HG03196 (cell line): ENCODE results near the gene FRY.

Source experiments
- ATAC-seq: cut with Tn5 transposase; IDR thresholded peaks from one replicate; pipeline ENCODE4 v1.9.1; 2021; ENCODE audit not compliant: unreplicated experiment

The FRY gene

GRCh38 chr13:32126278-32126677 is 94.7 kb downstream of the FRY start:
- ATAC-seq = no peak

- no peak for ATAC-seq
These were observed 95.2 kb downstream of the FRY start for GRCh38 chr13:32126756-32127155.

GRCh38 chr13:32127691-32128090 is 96.1 kb downstream of the FRY start:
- ATAC-seq = no peak

- ATAC-seq = no peak
These were observed 102.9 kb downstream of the FRY start for GRCh38 chr13:32134241-32135055.

GRCh38 chr13:32135056-32135390 is 103.4 kb downstream of the FRY start:
- ATAC-seq = no peak

- ATAC-seq = no peak
These were observed 104.1 kb downstream of the FRY start for GRCh38 chr13:32135655-32136054.

- no peak for ATAC-seq
These were observed 104.5 kb downstream of the FRY start for GRCh38 chr13:32136061-32136460.

GRCh38 chr13:32136716-32137115 is 105.1 kb downstream of the FRY start:
- no peak for ATAC-seq

- ATAC-seq = no peak
These were observed 107.7 kb downstream of the FRY start for GRCh38 chr13:32139251-32139650.

GRCh38 chr13:32140109-32140508 is 108.5 kb downstream of the FRY start:
- ATAC-seq = no peak

- ATAC-seq = no peak
These were observed 109.9 kb downstream of the FRY start for GRCh38 chr13:32141462-32141861.

GRCh38 chr13:32142115-32142514 is 110.5 kb downstream of the FRY start:
- ATAC-seq = no peak

- ATAC-seq = no peak
These were observed 111.4 kb downstream of the FRY start for GRCh38 chr13:32142956-32143375.

GRCh38 chr13:32147193-32147592 is 115.6 kb downstream of the FRY start:
- ATAC-seq = no peak

- ATAC-seq = no peak
These were observed 116.4 kb downstream of the FRY start for GRCh38 chr13:32147976-32148375.

GRCh38 chr13:32150239-32150638 is 118.7 kb downstream of the FRY start:
- no peak for ATAC-seq

GRCh38 chr13:32150794-32151193 is 119.2 kb downstream of the FRY start:
- no peak for ATAC-seq

- ATAC-seq = no peak
These were observed 119.7 kb downstream of the FRY start for GRCh38 chr13:32151240-32151639.

GRCh38 chr13:32153056-32153455 is 121.5 kb downstream of the FRY start:
- ATAC-seq = no peak

GRCh38 chr13:32159137-32159869 is 127.7 kb downstream of the FRY start:
- no peak for ATAC-seq

- no peak for ATAC-seq
These were observed 130.9 kb downstream of the FRY start for GRCh38 chr13:32162395-32163005.

GRCh38 chr13:32164622-32165268 is 133.2 kb downstream of the FRY start:
- ATAC-seq = no peak
